OCI-LY1 (cell line): ENCODE results near the gene PSMD3.

Source experiments
- EZH2 ChIP-seq: fragments of 200-600 bp; sonication (generic), shearing (Covaris generic); IDR thresholded peaks from 2 replicates; pipeline ENCODE4 v1.8.0; 2017; ENCODE audit warnings: borderline replicate concordance, mixed run types, mild to moderate bottlenecking, antibody characterized with exemption, low read length, moderate library complexity, mixed read lengths
- TF ChIP-seq, protein P1 (sequence below): fragments of 200-600 bp; sonication (generic), shearing (Covaris generic); IDR thresholded peaks from 2 replicates; pipeline ENCODE4 v1.5.1; 2017; ENCODE audit warnings: mild to moderate bottlenecking, antibody characterized with exemption, low read length, moderate library complexity, mixed read lengths

DNA sequence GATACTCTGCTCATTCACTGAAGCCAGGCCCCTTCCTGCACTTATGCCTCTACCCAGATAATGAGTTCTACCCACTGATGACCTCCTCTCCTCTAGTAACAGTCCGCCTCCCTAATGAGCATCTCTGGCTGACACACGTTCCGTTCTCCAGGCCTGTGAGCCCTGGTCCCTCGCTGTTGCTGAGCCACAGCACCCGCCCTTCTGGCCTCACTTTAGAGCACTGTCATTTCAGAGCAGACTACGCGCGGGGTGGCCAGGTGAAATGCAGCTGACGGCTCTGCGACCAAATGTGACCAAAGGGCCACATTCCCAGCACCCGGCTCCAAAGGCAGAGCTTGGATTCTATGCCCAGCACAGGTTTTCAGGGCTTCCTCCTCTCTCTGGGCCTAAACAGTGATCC, 13.8 kb downstream of the PSMD3 start:
- TF ChIP-seq, protein P1, sequence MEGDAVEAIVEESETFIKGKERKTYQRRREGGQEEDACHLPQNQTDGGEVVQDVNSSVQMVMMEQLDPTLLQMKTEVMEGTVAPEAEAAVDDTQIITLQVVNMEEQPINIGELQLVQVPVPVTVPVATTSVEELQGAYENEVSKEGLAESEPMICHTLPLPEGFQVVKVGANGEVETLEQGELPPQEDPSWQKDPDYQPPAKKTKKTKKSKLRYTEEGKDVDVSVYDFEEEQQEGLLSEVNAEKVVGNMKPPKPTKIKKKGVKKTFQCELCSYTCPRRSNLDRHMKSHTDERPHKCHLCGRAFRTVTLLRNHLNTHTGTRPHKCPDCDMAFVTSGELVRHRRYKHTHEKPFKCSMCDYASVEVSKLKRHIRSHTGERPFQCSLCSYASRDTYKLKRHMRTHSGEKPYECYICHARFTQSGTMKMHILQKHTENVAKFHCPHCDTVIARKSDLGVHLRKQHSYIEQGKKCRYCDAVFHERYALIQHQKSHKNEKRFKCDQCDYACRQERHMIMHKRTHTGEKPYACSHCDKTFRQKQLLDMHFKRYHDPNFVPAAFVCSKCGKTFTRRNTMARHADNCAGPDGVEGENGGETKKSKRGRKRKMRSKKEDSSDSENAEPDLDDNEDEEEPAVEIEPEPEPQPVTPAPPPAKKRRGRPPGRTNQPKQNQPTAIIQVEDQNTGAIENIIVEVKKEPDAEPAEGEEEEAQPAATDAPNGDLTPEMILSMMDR: no peak
- no peak for TF ChIP-seq EZH2
